Activated B cell treated with CpG ODN at 0.5 μM for 24 hours (primary cell): ENCODE results near the gene MED14. TPM values are rescaled to one million over a fixed set of nuclear protein-coding genes. Genes with fewer than 3 reads are reported as not detected.
"Not testable (repeated sequence)": the region's sequence is repeated elsewhere in the genome, so short reads cannot be mapped to it uniquely, and the experiment has no call there.

ENCODE experiments used
- ATAC-seq: fragments of 200-7000 bp; cut with Tn5 transposase; one replicate; pipeline ENCODE4 v1.10.0; 2021; ENCODE audit warnings: low read depth, mild to moderate bottlenecking, moderate library complexity
- CTCF ChIA-PET: fragments of 350-600 bp; sonication (Branson Sonifier 250); formaldehyde crosslinking; loops from one replicate; lab custom pipeline; 2021; ENCODE audit warnings: antibody characterized with exemption; lab: Charles Lee
- POLR2A ChIA-PET: fragments of 350-600 bp; sonication (Branson Sonifier 250); formaldehyde crosslinking; loops from one replicate; lab custom pipeline; 2021; ENCODE audit warnings: antibody characterized with exemption; lab: Charles Lee
- DNase-seq: peaks from one replicate; pipeline ENCODE4 v3.0.0; 2022
- H3K27ac Mint-ChIP-seq: one replicate; pipeline ENCODE4 v1.8.0; 2020; ENCODE audit warnings: mixed read lengths
- H3K27me3 Mint-ChIP-seq: one replicate; pipeline ENCODE4 v1.8.0; 2021; ENCODE audit warnings: mixed read lengths
- H3K36me3 Mint-ChIP-seq: one replicate; pipeline ENCODE4 v1.8.0; 2021; ENCODE audit warnings: low read depth, mixed read lengths
- H3K4me1 Mint-ChIP-seq: one replicate; pipeline ENCODE4 v1.8.0; 2021; ENCODE audit warnings: mixed read lengths
- H3K4me3 Mint-ChIP-seq: one replicate; pipeline ENCODE4 v1.8.0; 2020; ENCODE audit warnings: mild to moderate bottlenecking, mixed read lengths
- H3K9me3 Mint-ChIP-seq: one replicate; pipeline ENCODE4 v1.8.0; 2020; ENCODE audit warnings: mixed read lengths
- intact Hi-C: fragments of 100-400 bp; cut with micrococcal nuclease; formaldehyde crosslinking; loops from one replicate; pipeline ENCODE4 v1.15.1; 2024
- total RNA-seq: library from RNA; stranded (reverse); gene quantifications from 2 replicates; pipeline ENCODE4 v1.2.3, GENCODE V29; 2022
- TF ChIP-seq, protein P1 (sequence below): fragments of 200-600 bp; IDR thresholded peaks from one replicate; pipeline ENCODE4 v1.8.0; 2022; ENCODE audit warnings: antibody characterized with exemption, mild to moderate bottlenecking

Gene MED14
- total RNA-seq, 1 donor from 2014 or later = 62.6 TPM

DNA sequence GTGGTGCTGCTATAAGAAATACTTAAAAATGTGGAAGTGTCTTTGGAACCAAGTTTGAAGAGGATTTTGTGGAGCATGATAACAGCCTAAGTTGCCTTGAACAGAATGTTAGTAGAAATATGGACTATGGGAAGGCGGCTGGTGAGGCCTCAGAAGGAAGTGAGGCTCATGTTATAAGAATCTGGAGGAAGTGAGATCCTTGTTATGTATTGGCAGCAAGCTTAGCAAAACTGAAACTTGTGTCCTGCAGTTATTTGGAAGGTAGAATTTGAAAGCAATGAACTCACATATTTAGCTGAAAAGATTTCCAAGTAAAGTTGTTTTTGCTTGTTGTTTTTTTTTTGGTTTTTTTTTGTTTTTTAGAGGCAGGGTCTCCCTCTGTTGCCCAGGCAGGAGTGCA lies 13.6 kb upstream of the MED14 start:
- Mint-ChIP-seq H3K36me3 (no peaks in the 10 kb centered on the region), H3K4me3 (peak overlapping the region; percentile 32), H3K27me3 (no peaks in the 10 kb centered on the region), H3K9me3 (no peaks in the 10 kb centered on the region), H3K4me1 (peaks cover 27% of the 10 kb centered on the region), H3K27ac (peak overlapping the region; percentile 69)
- TF ChIP-seq, protein P1, sequence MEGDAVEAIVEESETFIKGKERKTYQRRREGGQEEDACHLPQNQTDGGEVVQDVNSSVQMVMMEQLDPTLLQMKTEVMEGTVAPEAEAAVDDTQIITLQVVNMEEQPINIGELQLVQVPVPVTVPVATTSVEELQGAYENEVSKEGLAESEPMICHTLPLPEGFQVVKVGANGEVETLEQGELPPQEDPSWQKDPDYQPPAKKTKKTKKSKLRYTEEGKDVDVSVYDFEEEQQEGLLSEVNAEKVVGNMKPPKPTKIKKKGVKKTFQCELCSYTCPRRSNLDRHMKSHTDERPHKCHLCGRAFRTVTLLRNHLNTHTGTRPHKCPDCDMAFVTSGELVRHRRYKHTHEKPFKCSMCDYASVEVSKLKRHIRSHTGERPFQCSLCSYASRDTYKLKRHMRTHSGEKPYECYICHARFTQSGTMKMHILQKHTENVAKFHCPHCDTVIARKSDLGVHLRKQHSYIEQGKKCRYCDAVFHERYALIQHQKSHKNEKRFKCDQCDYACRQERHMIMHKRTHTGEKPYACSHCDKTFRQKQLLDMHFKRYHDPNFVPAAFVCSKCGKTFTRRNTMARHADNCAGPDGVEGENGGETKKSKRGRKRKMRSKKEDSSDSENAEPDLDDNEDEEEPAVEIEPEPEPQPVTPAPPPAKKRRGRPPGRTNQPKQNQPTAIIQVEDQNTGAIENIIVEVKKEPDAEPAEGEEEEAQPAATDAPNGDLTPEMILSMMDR = no peak
- ChIA-PET CTCF (interaction anchor here (0.8 kb wide), 1 partner anchor 97 kb away, joined by 3 read pairs; no protein-coding TSS in a partner anchor), POLR2A (interaction anchor here (0.7 to 2.4 kb wide), 5 partner anchors 11 to 855 kb away, joined by 3 to 18 read pairs (median 4); partner anchors contain the start of genes MED14 and USP9X)
- intact Hi-C loops = no loop called here
- no peak for DNase-seq
- no peak for ATAC-seq

- POLR2A ChIA-PET = interaction anchor here (1.4 kb wide), 1 partner anchor 11 kb away, joined by 3 read pairs; the partner anchor contains the start of gene MED14
- CTCF ChIA-PET = no interaction called here
Measured at GRCh38 chrX:40746521-40746920, 11.2 kb upstream of the MED14 start.

GRCh38 chrX:40736170-40736505 lies 796 bp upstream of the MED14 start:
- ATAC-seq = no peak
- no peak for DNase-seq
- ChIA-PET POLR2A (interaction anchor here (1.0 to 3.2 kb wide), 6 partner anchors 13 to 597 kb away, joined by 3 to 20 read pairs (median 6); partner anchors contain the start of genes ATP6AP2, DDX3X and USP9X), CTCF (interaction anchor here (1.6 kb wide), 1 partner anchor 58 kb away, joined by 7 read pairs; no protein-coding TSS in a partner anchor)
- peak overlapping the region; percentile 95 for H3K27ac Mint-ChIP-seq
- no peaks in the 10 kb centered on the region for H3K9me3 Mint-ChIP-seq
- no peaks in the 10 kb centered on the region for H3K27me3 Mint-ChIP-seq
- H3K4me3 Mint-ChIP-seq = peak overlapping the region; percentile 89
- TF ChIP-seq, protein P1 = no peak
- intact Hi-C loops = loop anchor here (1.0 to 5.0 kb wide), 3 partner anchors 58 to 596 kb away; partner anchors contain the start of gene DDX3X
- H3K4me1 Mint-ChIP-seq = peaks cover 43% of the 10 kb centered on the region
- peaks cover 9% of the 10 kb centered on the region for H3K36me3 Mint-ChIP-seq

More at GRCh38 chrX:40746521-40746920, 11.2 kb upstream of the MED14 start:
- H3K27ac Mint-ChIP-seq = no peak overlapping the region
- H3K4me3 Mint-ChIP-seq = no peak overlapping the region
- no peaks in the 10 kb centered on the region for H3K9me3 Mint-ChIP-seq
- DNase-seq = no peak
- peaks cover 27% of the 10 kb centered on the region for H3K4me1 Mint-ChIP-seq
- no peaks in the 10 kb centered on the region for H3K27me3 Mint-ChIP-seq
- H3K36me3 Mint-ChIP-seq = no peaks in the 10 kb centered on the region
- intact Hi-C loops = no loop called here
- TF ChIP-seq, protein P1 = no peak
- no peak for ATAC-seq

GRCh38 chrX:40734971-40735324 lies 394 bp downstream of the MED14 start:
- ATAC-seq (no peak), DNase-seq (no peak)
- CTCF ChIA-PET = interaction anchor here (0.6 to 1.6 kb wide), 2 partner anchors 16 to 59 kb away, joined by 3 to 7 read pairs; no protein-coding TSS in a partner anchor
- TF ChIP-seq, protein P1 = no peak
- H3K4me3 Mint-ChIP-seq = peak overlapping the region; percentile 85
- H3K36me3 Mint-ChIP-seq = peaks cover 9% of the 10 kb centered on the region
- peaks cover 55% of the 10 kb centered on the region for H3K4me1 Mint-ChIP-seq
- peak overlapping the region; percentile 80 for H3K27ac Mint-ChIP-seq
- POLR2A ChIA-PET = interaction anchor here (0.7 to 3.2 kb wide), 11 partner anchors 10 to 599 kb away, joined by 3 to 20 read pairs (median 5); partner anchors contain the start of genes ATP6AP2, DDX3X and USP9X
- no peaks in the 10 kb centered on the region for H3K9me3 Mint-ChIP-seq
- intact Hi-C loops = loop anchor here (1.0 to 5.0 kb wide), 10 partner anchors 8 to 597 kb away; partner anchors contain the start of genes ATP6AP2, CXorf38 and DDX3X
- H3K27me3 Mint-ChIP-seq = no peaks in the 10 kb centered on the region

DNA sequence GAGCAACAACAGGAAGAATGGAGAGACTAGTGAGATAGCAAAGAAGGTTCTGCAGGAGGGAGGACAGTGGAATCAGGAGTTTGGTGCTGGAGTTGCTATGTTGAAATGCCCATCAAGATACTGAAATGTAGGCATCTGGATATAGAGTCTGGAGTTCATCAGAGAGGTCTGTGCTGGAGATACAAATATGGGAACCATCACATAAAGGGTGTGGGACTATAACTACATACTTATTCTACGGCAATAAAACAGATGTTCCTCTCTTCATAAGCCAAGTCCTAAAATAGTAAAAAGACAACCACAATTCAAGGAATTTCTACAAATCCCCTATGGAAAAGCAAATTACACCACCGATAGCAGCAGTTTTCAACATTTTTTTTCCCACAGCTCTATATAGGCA lies 1.6 kb downstream of the MED14 start:
- intact Hi-C loops = loop anchor here (2.0 to 5.0 kb wide), 2 partner anchors 36 to 153 kb away; partner anchors contain the start of gene ATP6AP2

DNA sequence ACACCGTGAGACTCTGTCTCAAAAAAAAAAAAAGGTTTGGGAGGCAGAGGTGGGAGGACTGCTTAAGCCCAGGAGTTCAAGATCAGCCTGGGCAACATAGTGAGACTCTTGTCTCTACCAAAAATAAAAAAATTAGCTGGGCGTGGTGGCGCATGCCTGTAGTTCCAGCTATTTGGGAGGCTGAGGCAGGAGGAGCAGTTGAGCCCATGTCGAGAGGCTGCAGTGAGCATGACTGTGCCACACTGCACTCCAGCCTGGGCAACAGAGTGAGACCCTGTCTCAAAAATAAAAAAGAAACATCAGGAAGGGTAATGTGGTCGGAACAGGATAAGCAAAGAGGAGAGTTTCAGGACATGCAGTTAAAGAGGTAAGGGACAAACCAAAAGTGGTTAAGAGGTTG lies 2.8 kb downstream of the MED14 start:
- Mint-ChIP-seq H3K36me3 (peaks cover 20% of the 10 kb centered on the region), H3K4me1 (peaks cover 62% of the 10 kb centered on the region), H3K4me3 (peak overlapping the region; percentile 15)
- DNase-seq, ATAC-seq, H3K27ac Mint-ChIP-seq, H3K9me3 Mint-ChIP-seq, H3K27me3 Mint-ChIP-seq, CTCF ChIA-PET: not testable (repeated sequence)
- POLR2A ChIA-PET = interaction anchor here (0.7 kb wide), 1 partner anchor 18 kb away, joined by 3 read pairs; no protein-coding TSS in a partner anchor
- intact Hi-C loops = loop anchor here (5.0 kb wide), 1 partner anchor 35 kb away; no protein-coding TSS in a partner anchor

More for the DNA sequence above, 1.6 kb downstream of the MED14 start:
- Mint-ChIP-seq H3K4me1 (peaks cover 58% of the 10 kb centered on the region), H3K4me3 (peak overlapping the region; percentile 85), H3K27me3 (no peaks in the 10 kb centered on the region), H3K27ac (peak overlapping the region; percentile 13), H3K36me3 (peaks cover 12% of the 10 kb centered on the region), H3K9me3 (no peaks in the 10 kb centered on the region)
- ATAC-seq = no peak
- DNase-seq = no peak
- TF ChIP-seq, protein P1 = no peak
- ChIA-PET POLR2A (interaction anchor here (0.7 kb wide), 1 partner anchor 848 kb away, joined by 6 read pairs; no protein-coding TSS in a partner anchor), CTCF (no interaction called here)
